Fibroblast of pulmonary artery (primary cell): ENCODE results near the gene BABAM2.
A peak's percentile ranks its signal among the peaks of the same experiment; 100 is the strongest.

Experiments used
- DNase-seq: peaks from one replicate; pipeline ENCODE4 v3.0.0-alpha.2; 2010; ENCODE audit warnings: low read depth
- H3K4me3 ChIP-seq: replicated peaks from 2 replicates; pipeline ENCODE4 v1.5.1; 2011; ENCODE audit warnings: low read depth, mild to moderate bottlenecking, control low read depth, low read length, moderate library complexity
- TF ChIP-seq, protein P1 (sequence below): IDR thresholded peaks from 2 replicates; pipeline ENCODE4 v1.5.1; 2011; ENCODE audit warnings: mild to moderate bottlenecking, control low read depth, low read length, inconsistent platforms; ENCODE audit errors: missing control alignments

The BABAM2 gene

DNA sequence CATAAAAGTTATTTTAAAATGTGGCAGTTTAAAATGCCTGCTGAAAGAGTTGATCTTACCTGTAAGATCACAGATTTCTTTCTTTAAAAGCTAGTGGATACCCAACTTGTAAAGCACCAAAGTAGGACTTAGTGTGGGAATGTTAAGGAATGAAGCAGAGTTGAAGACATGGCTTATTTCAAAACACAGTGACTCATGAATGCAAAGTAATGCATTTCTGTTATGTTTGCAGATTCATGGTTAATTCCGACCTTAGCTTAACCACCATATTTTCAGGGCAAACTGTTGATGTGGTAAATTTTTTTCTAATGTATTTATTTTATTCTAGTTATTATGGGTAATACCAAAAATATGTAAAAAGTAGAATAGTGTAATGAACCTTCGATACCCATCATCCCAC is 295.4 kb downstream of the BABAM2 start:
- TF ChIP-seq, protein P1, sequence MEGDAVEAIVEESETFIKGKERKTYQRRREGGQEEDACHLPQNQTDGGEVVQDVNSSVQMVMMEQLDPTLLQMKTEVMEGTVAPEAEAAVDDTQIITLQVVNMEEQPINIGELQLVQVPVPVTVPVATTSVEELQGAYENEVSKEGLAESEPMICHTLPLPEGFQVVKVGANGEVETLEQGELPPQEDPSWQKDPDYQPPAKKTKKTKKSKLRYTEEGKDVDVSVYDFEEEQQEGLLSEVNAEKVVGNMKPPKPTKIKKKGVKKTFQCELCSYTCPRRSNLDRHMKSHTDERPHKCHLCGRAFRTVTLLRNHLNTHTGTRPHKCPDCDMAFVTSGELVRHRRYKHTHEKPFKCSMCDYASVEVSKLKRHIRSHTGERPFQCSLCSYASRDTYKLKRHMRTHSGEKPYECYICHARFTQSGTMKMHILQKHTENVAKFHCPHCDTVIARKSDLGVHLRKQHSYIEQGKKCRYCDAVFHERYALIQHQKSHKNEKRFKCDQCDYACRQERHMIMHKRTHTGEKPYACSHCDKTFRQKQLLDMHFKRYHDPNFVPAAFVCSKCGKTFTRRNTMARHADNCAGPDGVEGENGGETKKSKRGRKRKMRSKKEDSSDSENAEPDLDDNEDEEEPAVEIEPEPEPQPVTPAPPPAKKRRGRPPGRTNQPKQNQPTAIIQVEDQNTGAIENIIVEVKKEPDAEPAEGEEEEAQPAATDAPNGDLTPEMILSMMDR = no peak
- no peak overlapping the region for H3K4me3 ChIP-seq
- peak; percentile 51 for DNase-seq

DNA sequence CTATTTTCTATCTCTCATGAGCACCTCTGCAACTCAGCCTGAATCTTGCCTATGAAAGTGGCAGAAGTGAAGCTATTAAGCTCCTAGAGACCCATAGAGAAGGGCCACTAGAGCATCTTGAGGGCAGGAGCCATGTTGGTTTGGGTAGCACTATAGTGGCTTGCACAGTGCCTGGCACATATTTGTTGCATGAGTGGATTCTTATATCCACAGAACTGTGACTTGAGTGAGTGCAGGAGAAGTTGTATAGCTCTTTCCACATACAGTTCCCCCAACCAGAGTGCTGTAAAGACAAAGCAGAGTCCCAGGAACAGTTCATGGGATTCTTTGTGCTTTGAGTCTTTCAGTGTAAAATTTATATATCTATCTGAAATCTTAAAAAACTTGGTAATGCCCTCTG is 296.7 kb downstream of the BABAM2 start:
- DNase-seq = no peak
- TF ChIP-seq, protein P1 = no peak
- no peak overlapping the region for H3K4me3 ChIP-seq

DNA sequence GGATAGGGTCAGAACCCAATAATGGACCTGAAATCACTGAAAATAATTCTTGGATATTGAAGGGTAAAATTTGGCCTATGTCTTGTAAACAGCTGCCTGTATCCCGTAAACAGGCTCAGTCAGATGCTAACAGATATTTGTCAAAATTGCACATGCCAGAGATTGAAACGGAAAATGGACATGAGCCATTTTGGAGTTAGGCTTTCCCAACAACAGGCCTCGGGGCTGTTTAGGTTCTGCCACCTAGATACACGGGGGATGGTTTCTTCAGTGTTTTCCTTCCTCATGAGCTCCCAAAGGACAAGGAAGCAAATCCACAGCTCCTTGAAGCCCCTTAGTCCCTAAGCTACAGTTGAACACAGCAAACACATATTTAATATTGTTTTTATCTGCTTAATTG is 297.9 kb downstream of the BABAM2 start:
- H3K4me3 ChIP-seq = no peak overlapping the region
- TF ChIP-seq, protein P1 = no peak
- DNase-seq = no peak

DNA sequence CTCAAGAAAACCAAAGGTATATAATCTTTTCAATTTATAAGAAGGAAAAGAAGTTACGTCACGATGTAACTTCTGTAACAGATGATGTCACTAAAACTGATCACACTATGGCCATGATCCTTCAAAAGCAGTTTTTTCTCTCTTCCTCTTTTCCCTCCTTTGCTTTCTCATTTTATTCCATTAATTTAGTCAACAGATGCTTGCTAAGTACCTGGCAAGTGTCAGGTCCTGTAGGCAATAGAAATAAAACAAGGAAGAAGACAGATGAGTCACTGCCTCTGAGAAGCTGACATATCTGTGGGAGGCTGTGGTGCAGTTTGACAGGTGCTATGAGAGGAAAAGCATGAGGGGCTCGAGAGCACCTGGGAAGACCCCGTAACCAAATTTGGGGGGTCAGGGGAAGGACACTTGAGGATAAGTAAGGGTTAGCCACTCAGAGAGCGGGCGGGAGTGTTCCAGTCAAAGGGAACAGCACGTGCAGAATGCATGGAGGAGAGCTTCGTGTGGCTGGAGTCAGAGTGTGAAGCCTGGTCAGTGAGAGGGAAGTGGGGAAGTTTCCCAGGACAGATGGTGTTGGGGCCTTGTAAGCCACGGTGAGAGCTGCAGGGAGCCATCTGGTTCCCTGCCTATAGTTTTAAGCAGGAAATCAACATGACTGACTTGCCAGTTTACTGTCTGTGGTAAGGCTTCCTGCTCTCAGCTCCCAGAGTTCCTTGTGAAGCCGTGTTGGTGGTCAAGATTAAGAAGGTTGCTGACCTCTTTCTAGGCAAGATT is 303.3 kb downstream of the BABAM2 start:
- TF ChIP-seq, protein P1 = no peak
- DNase-seq = no peak
- H3K4me3 ChIP-seq = no peak overlapping the region

DNA sequence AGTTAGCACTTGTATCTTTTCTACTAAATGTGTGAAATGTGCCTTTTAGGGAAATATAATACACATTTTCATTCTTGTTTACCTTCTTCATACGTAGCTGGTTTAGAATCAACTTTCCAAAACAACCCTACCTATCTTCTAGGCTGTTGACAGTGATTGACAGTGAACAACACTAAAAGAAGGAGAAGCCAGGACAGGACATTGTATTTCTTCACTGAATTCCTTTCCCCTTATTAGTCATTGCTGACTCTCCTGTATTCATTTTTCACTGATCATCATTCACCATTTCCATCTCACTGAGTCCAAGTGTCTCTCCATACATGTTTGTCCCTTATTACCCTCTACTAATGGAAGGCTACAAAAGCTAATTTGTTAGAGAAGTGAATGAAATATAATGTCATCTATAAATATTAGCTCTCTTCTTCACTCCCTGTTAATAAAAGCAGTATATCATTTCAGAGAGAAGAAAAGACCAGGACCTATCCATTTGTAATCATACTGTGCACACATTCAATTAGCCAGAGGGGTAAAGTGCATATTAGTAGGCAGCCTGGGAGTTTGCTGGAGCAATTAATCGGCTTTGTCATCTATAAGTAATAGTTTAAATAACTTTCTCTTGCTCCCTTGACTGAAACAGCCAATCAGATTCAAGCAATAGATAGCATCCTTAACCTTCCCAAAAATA is 309.6 kb downstream of the BABAM2 start:
- H3K4me3 ChIP-seq = no peak overlapping the region
- DNase-seq = no peak
- TF ChIP-seq, protein P1 = no peak

DNA sequence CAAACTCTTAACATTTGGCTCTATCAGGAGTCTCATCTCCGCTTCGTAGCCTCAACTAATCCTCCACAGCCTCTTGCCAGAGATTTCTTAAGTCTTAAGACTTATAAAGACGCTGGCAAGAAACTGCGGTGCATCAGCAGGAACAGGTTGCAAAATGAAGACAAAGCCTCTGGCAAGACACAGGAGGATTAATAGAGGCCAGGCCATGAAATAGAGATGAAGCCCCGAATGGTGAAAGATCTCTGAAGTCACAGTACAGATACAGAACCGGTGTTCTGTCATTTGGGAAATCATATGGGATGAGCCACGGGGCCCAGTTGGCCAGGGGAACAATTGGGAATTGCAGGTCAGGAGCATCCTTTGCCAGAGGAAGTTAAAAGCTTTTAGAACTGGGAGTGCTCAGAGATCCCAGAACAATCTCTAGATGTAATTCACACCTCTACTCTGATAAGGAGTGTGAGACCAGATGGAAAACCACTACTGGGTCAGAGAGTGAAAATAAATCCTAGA is 311.2 kb downstream of the BABAM2 start:
- TF ChIP-seq, protein P1 = no peak

More for the DNA sequence above, 311.2 kb downstream of the BABAM2 start:
- no peak overlapping the region for H3K4me3 ChIP-seq
- DNase-seq = no peak
